Activated CD4-positive, alpha-beta T cell treated with anti-CD3 and anti-CD28 coated beads, Interleukin-2, amount 10 ng/mL, durations not matched to agents 24 days and 14 days (primary cell): ENCODE data around the gene DMBT1. TPM values are rescaled to one million over a fixed set of nuclear protein-coding genes. Genes with fewer than 3 reads are reported as not detected.

Experiments
- total RNA-seq: library from RNA; stranded (reverse); gene quantifications from 2 replicates; pipeline ENCODE4 v1.2.3, GENCODE V29; 2022

Gene DMBT1
- total RNA-seq, 1 donor from 2014 or later: not detected

Other genes with a start within 250 kb of the DMBT1 start
- 3.5 and 4.1 TPM in 2 replicates for gene PLEKHA1, start 186.0 kb upstream of the DMBT1 start, total RNA-seq
- gene ARMS2, start 106.1 kb upstream of the DMBT1 start, total RNA-seq: not detected in 2 replicates
- gene HTRA1, start 99.2 kb upstream of the DMBT1 start, total RNA-seq: not detected in 2 replicates
- not detected in 2 replicates for gene C10orf120, start 139.1 kb downstream of the DMBT1 start, total RNA-seq